NOMO-1 (cell line): ENCODE results near the gene COG3.
"Not testable (repeated sequence)": the region's sequence is repeated elsewhere in the genome, so short reads cannot be mapped to it uniquely, and the experiment has no call there.

Source experiments
- DNase-seq, 2 experiments: peaks; one replicate each; lab custom pipeline; 2025; ENCODE audit not compliant: unreplicated experiment in 2 of 2; lab: John Stamatoyannopoulos, UW

The COG3 gene

GRCh38 chr13:45464687-45465453, at the start of gene COG3:
COG3 (plus strand) TSS chr13:45464939; CDS start chr13:45465037, 98 bp downstream.
- DNase-seq = peak; percentile 92 to 98

- DNase-seq = no peak
These were observed 49.6 kb upstream of the COG3 start for GRCh38 chr13:45415112-45415511.

- no peak for DNase-seq
These were observed 48.1 kb upstream of the COG3 start for GRCh38 chr13:45416516-45417128.

- DNase-seq = peak; percentile 86 to 95
These were observed 46.8 kb upstream of the COG3 start, which contains the start of gene SLC25A30 for GRCh38 chr13:45417790-45418534. SLC25A30 (minus strand) TSS chr13:45418373; CDS start chr13:45411425, 6,948 bp downstream.

GRCh38 chr13:45419389-45419788, 45.4 kb upstream of the COG3 start:
- DNase-seq = not testable (repeated sequence)

- DNase-seq = no peak
These were observed 44.8 kb upstream of the COG3 start for GRCh38 chr13:45419945-45420344.

GRCh38 chr13:45422731-45423292, 41.9 kb upstream of the COG3 start:
- peak in 1 of 2 experiments; percentile 14 for DNase-seq

- peak in 1 of 2 experiments; percentile 25 for DNase-seq
These were observed 38.5 kb upstream of the COG3 start for GRCh38 chr13:45426056-45426841.

GRCh38 chr13:45432737-45433380, 31.9 kb upstream of the COG3 start:
- DNase-seq = no peak

GRCh38 chr13:45433381-45433790, 31.4 kb upstream of the COG3 start:
- DNase-seq = no peak

GRCh38 chr13:45434556-45435371, 30.0 kb upstream of the COG3 start:
- no peak for DNase-seq

- DNase-seq = no peak
These were observed 28.4 kb upstream of the COG3 start for GRCh38 chr13:45436332-45436731.

GRCh38 chr13:45436953-45437352, 27.8 kb upstream of the COG3 start:
- DNase-seq = no peak

- no peak for DNase-seq
These were observed 26.8 kb upstream of the COG3 start for GRCh38 chr13:45437947-45438346.

GRCh38 chr13:45439008-45439407, 25.7 kb upstream of the COG3 start:
- no peak for DNase-seq

- no peak for DNase-seq
These were observed 24.8 kb upstream of the COG3 start for GRCh38 chr13:45439781-45440462.

- DNase-seq = peak; percentile 9 to 37
These were observed 23.1 kb upstream of the COG3 start for GRCh38 chr13:45441633-45442032.

- DNase-seq = no peak
These were observed 19.7 kb upstream of the COG3 start for GRCh38 chr13:45445053-45445452.
